ENCODE measurements around the gene SDF2L1.
"Not testable (repeated sequence)": the region's sequence is repeated elsewhere in the genome, so short reads cannot be mapped to it uniquely, and the experiment has no call there.

SDF2L1 gene

GRCh38 chr22:21688341-21688705 is 46.2 kb downstream of the SDF2L1 start:
- no peak for DNase-seq

GRCh38 chr22:21688706-21689381 is 46.7 kb downstream of the SDF2L1 start:
- DNase-seq, result no peak

- no peak for DNase-seq
These were observed 48.3 kb downstream of the SDF2L1 start for GRCh38 chr22:21690401-21690801.

GRCh38 chr22:21691816-21692215 is 49.7 kb downstream of the SDF2L1 start:
- DNase-seq, result no peak

- not testable (repeated sequence) for DNase-seq
These were observed 50.8 kb downstream of the SDF2L1 start for GRCh38 chr22:21692856-21693255.

- DNase-seq, result no peak
These were observed 51.4 kb downstream of the SDF2L1 start for GRCh38 chr22:21693333-21693998.

Data from NCI-H748 treated with DMSO at 0.1 percent for 48 hours (cell line).